Activated CD4-positive, CD25-positive, alpha-beta regulatory T cell (primary cell): ENCODE measurements around the gene COX7A2L.
"Not testable (repeated sequence)": the region's sequence is repeated elsewhere in the genome, so short reads cannot be mapped to it uniquely, and the experiment has no call there.

Source experiments
- DNase-seq, 4 experiments: peaks; one replicate each; lab custom pipeline; 2025; lab: John Stamatoyannopoulos, UW

Gene COX7A2L

DNA sequence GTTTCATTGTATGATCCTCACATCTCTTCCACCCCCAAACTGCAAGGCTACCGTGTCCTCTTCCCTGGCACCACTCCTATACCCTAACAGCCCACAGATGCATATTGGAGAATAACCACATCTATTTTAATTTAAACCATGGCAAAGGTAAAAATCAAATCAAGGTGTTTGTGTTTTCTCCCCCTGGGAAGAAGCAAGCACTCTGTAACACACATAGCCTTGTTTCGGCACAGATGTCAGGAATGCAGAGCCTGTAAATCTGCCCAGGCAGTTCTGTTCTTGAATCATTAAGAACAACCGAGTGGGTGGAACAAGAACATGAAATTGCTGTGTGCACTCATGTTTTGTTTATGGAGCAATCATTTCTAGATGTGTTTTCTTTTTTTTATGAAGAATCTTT is 6.8 kb upstream of the COX7A2L start:
- no peak for DNase-seq

- no peak for DNase-seq
Measured at GRCh38 chr2:42366411-42366810, 5.4 kb upstream of the COX7A2L start.

DNA sequence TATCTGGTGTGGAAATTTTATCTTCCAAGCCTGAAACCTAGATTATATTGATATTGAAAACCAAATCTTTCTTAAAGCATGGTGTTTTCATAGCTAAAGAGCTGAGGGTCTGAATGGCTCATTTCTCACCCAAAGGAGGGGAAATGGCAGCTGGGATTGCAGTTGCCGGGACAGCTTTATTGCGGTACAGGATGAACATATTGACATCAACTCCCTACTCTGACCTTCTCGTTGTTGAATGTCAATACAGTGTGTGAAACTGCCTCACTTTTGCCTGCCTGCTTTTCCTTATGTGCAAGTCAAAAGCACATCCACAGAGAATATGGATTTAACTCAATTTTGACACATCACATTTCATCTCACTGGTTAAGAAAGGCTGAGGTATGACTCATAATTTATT is 3.6 kb upstream of the COX7A2L start:
- no peak for DNase-seq

GRCh38 chr2:42363413-42363812 is 2.4 kb upstream of the COX7A2L start:
- DNase-seq, result no peak

GRCh38 chr2:42361728-42362283 is 789 bp upstream of the COX7A2L start:
- DNase-seq, result no peak

DNA sequence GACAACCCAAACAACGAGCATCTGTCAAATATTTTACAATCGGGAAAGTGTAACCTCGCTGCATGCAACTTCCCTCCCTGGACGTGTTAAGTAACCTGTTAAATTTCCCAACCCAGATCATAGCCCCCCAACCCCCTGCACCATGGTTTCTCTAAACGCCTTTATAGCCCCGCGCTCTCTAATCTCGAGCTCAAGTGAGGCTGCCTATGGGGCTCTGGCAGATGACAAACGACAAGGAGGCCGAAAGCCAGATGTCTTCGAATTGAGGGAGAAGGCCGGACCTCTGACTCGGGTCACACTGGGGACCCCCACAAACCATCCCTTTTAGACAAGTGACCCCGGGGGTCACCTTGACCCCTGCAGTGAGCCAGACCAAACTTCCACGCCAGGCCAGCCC is 526 bp downstream of the COX7A2L start:
- DNase-seq, result no peak

GRCh38 chr2:42359965-42360483 is 993 bp downstream of the COX7A2L start:
- DNase-seq, result no peak

DNA sequence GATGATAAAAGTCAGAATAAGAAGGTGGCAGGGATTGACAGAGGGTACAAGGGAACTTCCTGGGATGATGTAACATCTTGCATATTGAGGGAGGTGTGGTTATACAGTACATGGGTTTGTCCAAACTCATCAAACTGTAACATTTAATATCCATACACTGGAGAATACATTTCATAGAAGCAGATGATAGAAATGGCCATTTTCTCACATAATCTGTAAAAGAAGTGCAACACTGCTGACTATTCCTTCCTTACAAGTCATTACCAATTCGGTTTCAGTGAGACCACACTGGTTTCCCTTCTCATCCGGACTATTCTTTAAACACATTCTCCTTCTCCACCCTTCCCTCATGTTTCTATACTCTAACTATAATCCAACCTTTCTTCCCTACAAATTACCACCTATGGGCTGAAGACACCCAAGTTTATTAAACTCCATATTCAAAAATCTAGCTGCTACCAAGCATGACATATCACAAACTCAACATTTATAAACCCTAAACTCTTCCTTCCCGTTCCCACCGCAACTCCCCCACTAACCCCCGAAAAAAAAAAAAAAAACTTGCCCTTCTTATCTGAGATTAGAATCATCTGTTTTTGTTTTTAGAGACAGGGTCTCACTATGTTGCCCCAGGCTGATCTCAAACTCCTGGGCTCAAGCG is 1.6 kb downstream of the COX7A2L start:
- DNase-seq, result no peak

DNA sequence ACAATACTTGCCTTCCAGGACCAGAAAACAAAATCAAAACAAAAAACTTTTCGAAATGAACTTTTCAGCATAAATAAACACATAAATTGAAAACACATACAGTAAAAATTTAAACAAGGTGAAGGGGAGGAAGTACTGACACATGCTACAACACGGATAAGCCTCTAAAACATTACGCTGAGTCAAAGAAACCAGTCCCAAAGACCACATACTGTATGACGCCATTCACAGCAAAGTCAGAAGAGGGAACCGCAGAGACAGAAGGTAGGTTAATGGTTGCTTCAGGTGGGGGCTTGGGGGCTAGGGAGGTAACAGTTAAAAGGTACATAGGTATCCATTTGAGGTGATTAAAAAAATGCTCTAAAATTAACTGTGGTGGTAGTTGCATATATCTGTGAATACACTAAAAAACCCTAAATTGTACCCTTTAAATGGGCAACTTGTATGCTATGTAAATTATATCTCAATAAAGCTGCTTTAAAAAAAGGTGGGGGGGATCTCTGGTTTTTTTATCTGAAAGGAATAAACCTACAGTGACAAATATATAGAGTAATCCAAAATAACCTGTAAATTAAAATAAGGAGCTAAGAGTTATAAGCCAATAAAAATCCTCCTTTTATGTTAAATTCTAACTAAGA is 7.1 kb downstream of the COX7A2L start:
- DNase-seq, result no peak

DNA sequence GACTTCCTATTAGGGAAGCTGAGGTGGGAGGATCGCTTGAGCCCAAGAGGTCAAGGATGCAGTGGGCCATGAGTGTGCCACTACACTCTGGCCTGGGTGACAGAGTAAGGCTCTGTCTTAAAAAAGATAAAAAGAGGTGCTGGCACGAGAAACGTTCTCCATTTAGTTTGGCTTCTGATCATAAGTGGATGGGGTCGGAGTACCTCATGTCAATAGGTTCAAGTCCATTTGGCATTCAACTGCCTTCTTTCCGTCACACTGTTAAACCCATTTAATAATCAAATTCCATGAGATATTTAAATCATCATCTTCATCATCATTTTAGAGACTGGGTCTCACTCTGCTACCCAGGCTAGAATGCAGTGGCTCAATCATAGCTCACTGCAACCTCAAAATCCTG is 9.2 kb downstream of the COX7A2L start:
- DNase-seq, result no peak

DNA sequence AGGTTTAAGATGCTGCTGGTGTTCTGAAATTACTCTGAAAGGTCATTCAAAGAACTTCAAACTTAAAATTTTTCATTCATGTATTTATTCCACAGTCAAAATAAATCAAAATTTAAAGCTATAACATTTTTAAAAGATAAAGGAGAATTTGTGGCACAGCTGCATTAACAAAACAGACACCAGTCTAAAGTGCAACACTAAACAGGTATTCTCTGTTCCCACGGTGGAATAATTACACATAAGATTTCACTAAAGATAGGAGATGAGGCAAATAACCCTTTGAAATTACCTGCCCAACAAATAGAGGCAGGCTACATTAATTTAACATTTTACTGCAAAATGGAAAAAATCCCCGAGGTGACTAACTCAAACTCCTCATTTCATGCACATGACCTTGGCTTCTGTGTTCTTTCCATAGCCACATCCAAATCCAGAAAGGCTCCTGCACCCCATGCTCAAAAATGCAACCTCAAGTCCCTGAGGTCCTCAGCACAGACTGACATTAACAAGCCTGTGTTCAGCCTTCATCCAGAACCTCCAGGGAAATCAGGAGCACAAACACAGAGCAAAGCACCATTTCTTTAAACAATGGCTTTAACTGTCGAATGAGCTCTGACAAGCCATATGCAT is 10.5 kb downstream of the COX7A2L start:
- DNase-seq, result no peak

DNA sequence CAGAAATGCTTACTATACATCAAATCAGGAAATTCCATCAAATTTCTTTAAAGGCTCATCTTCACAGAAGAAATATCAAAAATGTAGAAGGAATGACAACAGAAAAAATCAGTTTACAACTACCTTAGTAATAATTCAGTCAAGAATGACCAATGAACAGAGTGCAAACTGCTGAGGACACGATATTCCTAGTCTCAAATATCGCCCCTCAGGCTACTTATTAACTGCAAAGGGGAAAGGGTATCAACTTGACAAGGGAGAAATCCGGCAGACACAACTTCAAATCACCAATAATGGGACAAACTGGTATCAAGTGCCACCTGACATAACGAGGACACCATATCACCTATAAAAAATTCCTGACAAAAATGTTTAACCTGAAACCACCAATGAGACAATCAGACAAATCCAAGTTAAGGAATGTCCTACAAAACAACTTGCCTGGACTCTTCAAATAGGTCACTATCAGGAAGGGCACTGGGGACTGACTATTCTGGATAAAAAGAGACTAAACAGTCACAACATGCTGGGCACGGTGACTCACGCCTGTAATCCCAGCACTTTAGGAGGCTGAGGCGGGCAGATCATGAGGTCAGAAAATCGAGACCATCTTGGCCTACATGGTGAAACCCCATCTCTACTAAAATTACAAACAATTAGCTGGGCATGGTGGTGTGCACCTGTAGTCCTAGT is 12.8 kb downstream of the COX7A2L start:
- no peak for DNase-seq

- not testable (repeated sequence) for DNase-seq
Measured at GRCh38 chr2:42347518-42347917, 13.5 kb downstream of the COX7A2L start.

GRCh38 chr2:42346856-42347255 is 14.2 kb downstream of the COX7A2L start:
- DNase-seq, result not testable (repeated sequence)

- DNase-seq, result no peak
Measured at GRCh38 chr2:42345986-42346385, 15.0 kb downstream of the COX7A2L start.

DNA sequence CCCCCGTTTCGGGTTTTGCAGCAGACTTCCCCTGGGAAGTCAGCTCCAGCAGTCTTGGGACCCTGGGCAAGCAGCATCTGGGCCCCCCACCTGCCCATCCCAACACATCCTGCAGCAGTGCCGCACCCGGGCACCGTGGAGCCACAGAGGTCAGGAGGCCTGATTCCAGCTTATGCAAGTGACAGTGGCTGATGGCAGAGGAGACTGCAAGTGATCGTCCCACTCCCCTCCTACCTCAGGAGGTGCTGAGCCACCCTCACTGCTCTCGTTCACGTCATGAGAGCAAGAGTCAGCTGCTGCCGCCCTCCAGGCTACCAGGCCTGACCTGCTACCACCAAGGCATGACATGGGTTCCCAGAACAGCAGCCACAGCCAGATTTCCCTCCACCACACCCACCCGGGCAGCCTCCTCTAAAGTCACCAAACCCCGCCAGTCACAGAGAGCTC is 18.2 kb downstream of the COX7A2L start:
- DNase-seq, result no peak

GRCh38 chr2:42342061-42342794 is 18.8 kb downstream of the COX7A2L start:
- DNase-seq, result no peak

DNA sequence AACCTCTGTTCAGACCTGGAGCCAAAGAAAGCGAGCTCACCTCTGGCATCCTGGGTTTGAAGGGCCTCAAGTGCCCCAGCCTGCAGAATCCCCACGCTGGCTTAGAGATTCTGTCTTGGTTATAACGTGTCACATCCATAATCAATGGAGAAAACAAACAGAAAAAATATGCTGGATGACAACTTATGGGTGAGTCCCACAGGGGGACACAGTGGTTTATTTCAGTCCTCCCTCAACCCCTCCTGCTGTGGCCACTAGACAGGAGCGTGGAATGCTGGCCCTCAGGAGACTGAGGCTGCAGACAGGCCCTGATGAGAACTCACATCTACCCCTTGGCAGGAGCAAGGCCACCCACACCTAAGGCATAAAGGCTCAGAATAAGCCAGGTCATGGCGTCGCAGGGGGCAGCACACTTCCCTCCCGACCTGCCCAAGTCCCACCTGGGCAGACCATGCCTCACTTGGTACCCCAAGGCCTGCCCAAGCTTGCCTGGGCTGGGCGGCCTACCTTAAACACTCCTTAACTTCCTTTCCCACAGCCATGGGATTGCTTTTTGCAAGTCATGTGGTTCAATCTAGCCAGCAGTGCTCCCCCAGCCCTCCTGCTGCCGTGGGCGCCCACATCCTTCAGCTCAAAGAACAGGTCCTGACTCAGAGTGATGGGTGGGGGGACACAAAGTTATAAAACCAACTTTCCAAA is 19.9 kb downstream of the COX7A2L start:
- no peak for DNase-seq

- no peak for DNase-seq
Measured at GRCh38 chr2:42340045-42340937, 20.7 kb downstream of the COX7A2L start.
